Smooth muscle cell (in vitro differentiated cells): ENCODE results near the gene MCTP2. TPM values are rescaled to one million over a fixed set of nuclear protein-coding genes. Genes with fewer than 3 reads are reported as not detected.
A peak's percentile ranks its signal among the peaks of the same experiment; 100 is the strongest.

Experiments used
- DNase-seq: peaks from one replicate; lab custom pipeline; 2025; ENCODE audit not compliant: unreplicated experiment; lab: John Stamatoyannopoulos, UW
- H2AFZ ChIP-seq: fragments of 200-600 bp; sonication (generic); 2 replicates; pipeline ENCODE4 v1.6.0; 2016; ENCODE audit warnings: antibody characterized with exemption, low read depth, mild to moderate bottlenecking
- H3F3A ChIP-seq: fragments of 200-600 bp; sonication (generic); 2 replicates; pipeline ENCODE4 v1.6.0; 2017; ENCODE audit warnings: antibody characterized with exemption, low read depth
- H3K27ac ChIP-seq: fragments of 200-600 bp; sonication (generic); 2 replicates; pipeline ENCODE4 v1.5.1; 2016; ENCODE audit warnings: low read depth, mild to moderate bottlenecking
- H3K27me3 ChIP-seq: fragments of 200-600 bp; sonication (generic); 2 replicates; pipeline ENCODE4 v1.6.1; 2016; ENCODE audit warnings: low read depth, mild to moderate bottlenecking
- H3K36me3 ChIP-seq: fragments of 200-600 bp; sonication (generic); 2 replicates; pipeline ENCODE4 v1.5.1; 2016; ENCODE audit warnings: low read depth
- H3K4me1 ChIP-seq: fragments of 200-600 bp; sonication (generic); 2 replicates; pipeline ENCODE4 v1.5.1; 2016; ENCODE audit warnings: low read depth
- H3K4me2 ChIP-seq: fragments of 200-600 bp; sonication (generic); 2 replicates; pipeline ENCODE4 v1.6.0; 2016; ENCODE audit warnings: mild to moderate bottlenecking
- H3K4me3 ChIP-seq: fragments of 200-600 bp; sonication (generic); 2 replicates; pipeline ENCODE4 v1.5.1; 2016; ENCODE audit warnings: mild to moderate bottlenecking
- H3K79me2 ChIP-seq: fragments of 200-600 bp; sonication (generic); 2 replicates; pipeline ENCODE4 v1.6.0; 2016; ENCODE audit warnings: low read depth, mild to moderate bottlenecking
- H3K9ac ChIP-seq: fragments of 200-600 bp; sonication (generic); 2 replicates; pipeline ENCODE4 v1.6.0; 2016; ENCODE audit warnings: low read depth
- H3K9me3 ChIP-seq: fragments of 200-600 bp; sonication (generic); replicated peaks from 2 replicates; pipeline ENCODE4 v1.5.1; 2016; ENCODE audit warnings: low read depth
- H4K20me1 ChIP-seq: fragments of 200-600 bp; sonication (generic); 2 replicates; pipeline ENCODE4 v1.6.0; 2016; ENCODE audit warnings: low read depth
- CTCF ChIP-seq: fragments of 200-600 bp; sonication (generic); IDR thresholded peaks from 2 replicates; pipeline ENCODE4 v1.5.1; 2017; ENCODE audit warnings: borderline replicate concordance, mild to moderate bottlenecking, antibody characterized with exemption; ENCODE audit not compliant: insufficient read depth, poor library complexity, severe bottlenecking
- WGBS: methylation state at CpG from one replicate; pipeline ENCODE4 v1.1.7; 2016; ENCODE audit warnings: low lambda C conversion rate; 5-methylcytosine and 5-hydroxymethylcytosine counted together
- polyA plus RNA-seq: library from polyadenylated mRNA; unstranded; fragments of >200 nt; fragmentation: Nextera tagmentation; extraction: Ambion mirVana; gene quantifications from 2 replicates; pipeline ENCODE4 v1.2.1, GENCODE V29; 2016
- total RNA-seq: library from RNA; depleted of rRNA; stranded (reverse); fragments of >200 nt; gene quantifications from 2 replicates; pipeline ENCODE4 v1.2.3, GENCODE V29; 2014

Gene MCTP2
- total and polyA plus RNA-seq, 2 experiments from 2014 or later, result 12.1 to 32.1 TPM

GRCh38 chr15:94441760-94442159, 210.4 kb downstream of the MCTP2 start:
- TF ChIP-seq CTCF, result no peak
- no peaks in the 10 kb centered on the region for H3K4me1 ChIP-seq
- no peak overlapping the region for H2AFZ ChIP-seq
- H3K4me3 ChIP-seq, result no peak overlapping the region
- no peaks in the 10 kb centered on the region for H3K36me3 ChIP-seq
- 79% methylated on average over 3 of the region's 3 CpGs for WGBS
- no peak overlapping the region for H3K27ac ChIP-seq
- H3F3A ChIP-seq, result no peaks in the 10 kb centered on the region
- H3K9ac ChIP-seq, result no peak overlapping the region
- no peaks in the 10 kb centered on the region for H3K9me3 ChIP-seq
- DNase-seq, result no peak
- H3K79me2 ChIP-seq, result no peaks in the 10 kb centered on the region
- H3K27me3 ChIP-seq, result no peaks in the 10 kb centered on the region
- H3K4me2 ChIP-seq, result no peak overlapping the region
- H4K20me1 ChIP-seq, result no peaks in the 10 kb centered on the region

- no peak for DNase-seq
- no peaks in the 10 kb centered on the region for H3F3A ChIP-seq
- no peak overlapping the region for H3K4me3 ChIP-seq
- no peak overlapping the region for H3K27ac ChIP-seq
- H2AFZ ChIP-seq, result no peak overlapping the region
- H3K9me3 ChIP-seq, result no peaks in the 10 kb centered on the region
- H3K4me1 ChIP-seq, result no peaks in the 10 kb centered on the region
- H4K20me1 ChIP-seq, result no peaks in the 10 kb centered on the region
- no peaks in the 10 kb centered on the region for H3K27me3 ChIP-seq
- H3K79me2 ChIP-seq, result no peaks in the 10 kb centered on the region
- WGBS, result 54% methylated on average over 1 of the region's 1 CpG
- no peak overlapping the region for H3K4me2 ChIP-seq
- TF ChIP-seq CTCF, result no peak
- H3K36me3 ChIP-seq, result no peaks in the 10 kb centered on the region
- no peak overlapping the region for H3K9ac ChIP-seq
These were observed 211.1 kb downstream of the MCTP2 start for GRCh38 chr15:94442480-94442879.

- Histone ChIP-seq H3K27me3 (no peaks in the 10 kb centered on the region), H3K36me3 (no peaks in the 10 kb centered on the region), H3F3A (no peaks in the 10 kb centered on the region), H2AFZ (no peak overlapping the region), H3K27ac (no peak overlapping the region), H3K9me3 (no peaks in the 10 kb centered on the region), H3K4me3 (no peak overlapping the region), H3K79me2 (no peaks in the 10 kb centered on the region), H3K4me1 (no peaks in the 10 kb centered on the region), H3K4me2 (no peak overlapping the region), H4K20me1 (no peaks in the 10 kb centered on the region), H3K9ac (no peak overlapping the region)
- DNase-seq, result no peak
- TF ChIP-seq CTCF, result no peak
- WGBS, result 97% methylated on average over 5 of the region's 5 CpGs
These were observed 211.8 kb downstream of the MCTP2 start for GRCh38 chr15:94443186-94443585.

- Histone ChIP-seq H3K27ac (peak overlapping the region; percentile 39), H3K9me3 (no peaks in the 10 kb centered on the region), H4K20me1 (no peaks in the 10 kb centered on the region), H2AFZ (no peak overlapping the region), H3K79me2 (no peaks in the 10 kb centered on the region), H3K4me2 (no peak overlapping the region), H3K4me3 (no peak overlapping the region), H3K4me1 (no peaks in the 10 kb centered on the region), H3K36me3 (no peaks in the 10 kb centered on the region), H3F3A (no peaks in the 10 kb centered on the region), H3K9ac (no peak overlapping the region), H3K27me3 (no peaks in the 10 kb centered on the region)
- DNase-seq, result no peak
- 49% methylated on average over 7 of the region's 7 CpGs for WGBS
- TF ChIP-seq CTCF, result no peak
These were observed 214.3 kb downstream of the MCTP2 start for GRCh38 chr15:94445566-94446160.
